NAMALWA (cell line): ENCODE measurements around the gene GSX1.
"Not testable (repeated sequence)": the region's sequence is repeated elsewhere in the genome, so short reads cannot be mapped to it uniquely, and the experiment has no call there.

Experiments
- DNase-seq: peaks from one replicate; pipeline ENCODE4 v3.0.0-alpha.2; 2015; ENCODE audit warnings: low spot score

The GSX1 gene

DNA sequence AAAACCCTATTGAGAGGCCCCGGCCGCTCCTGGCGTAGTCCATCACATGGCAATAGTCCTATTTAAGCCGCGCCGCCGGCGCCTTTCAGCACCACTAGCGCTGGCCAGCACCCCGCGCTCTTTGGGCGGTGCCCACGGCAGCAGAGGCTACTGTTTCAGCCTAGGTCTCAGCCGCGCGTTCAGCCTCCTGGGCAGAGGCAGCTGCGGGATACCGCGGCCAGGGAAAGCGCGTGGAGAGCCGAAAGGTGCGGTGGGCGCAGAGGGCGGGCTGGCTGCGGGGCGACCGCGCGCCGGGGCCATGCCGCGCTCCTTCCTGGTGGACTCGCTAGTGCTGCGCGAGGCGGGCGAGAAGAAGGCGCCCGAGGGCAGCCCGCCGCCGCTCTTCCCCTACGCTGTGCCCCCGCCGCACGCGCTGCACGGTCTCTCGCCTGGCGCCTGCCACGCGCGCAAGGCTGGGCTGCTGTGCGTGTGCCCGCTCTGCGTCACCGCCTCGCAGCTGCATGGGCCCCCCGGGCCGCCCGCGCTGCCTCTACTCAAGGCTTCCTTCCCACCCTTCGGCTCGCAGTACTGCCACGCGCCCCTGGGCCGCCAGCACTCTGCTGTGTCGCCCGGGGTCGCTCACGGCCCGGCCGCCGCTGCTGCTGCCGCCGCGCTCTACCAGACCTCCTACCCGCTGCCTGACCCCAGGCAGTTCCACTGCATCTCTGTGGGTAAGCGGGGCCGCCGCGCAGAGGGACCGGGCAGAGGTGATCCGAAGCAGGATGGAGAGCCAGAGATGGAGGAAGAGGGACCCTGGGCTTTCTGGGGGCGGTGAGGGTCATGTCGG, at the start of gene GSX1:
Gene GSX1 (plus strand): TSS at position 91 of the 826 bp plus-strand sequence. CDS start 208 bp downstream, at position 299.
- DNase-seq, result no peak

DNA sequence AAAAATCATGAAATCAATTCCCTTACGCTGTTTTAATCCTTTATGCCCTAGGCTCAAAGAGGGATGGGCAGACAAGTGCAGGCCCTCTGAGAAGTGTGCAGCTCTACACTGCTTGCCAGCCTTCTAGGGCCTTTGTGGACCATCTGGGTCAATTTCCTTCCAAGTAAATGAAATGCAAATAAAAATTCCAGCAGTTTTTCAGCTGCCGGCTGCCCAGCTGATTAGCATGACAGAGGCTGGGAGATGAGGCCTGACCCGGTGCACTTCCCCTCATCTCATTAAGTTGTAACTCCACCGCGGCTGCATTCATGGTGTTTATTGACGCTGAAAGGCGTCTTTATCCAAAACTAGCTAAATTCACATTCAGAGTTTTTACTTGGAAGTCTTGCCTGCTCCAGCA, 47.5 kb upstream of the GSX1 start:
- DNase-seq, result no peak

DNA sequence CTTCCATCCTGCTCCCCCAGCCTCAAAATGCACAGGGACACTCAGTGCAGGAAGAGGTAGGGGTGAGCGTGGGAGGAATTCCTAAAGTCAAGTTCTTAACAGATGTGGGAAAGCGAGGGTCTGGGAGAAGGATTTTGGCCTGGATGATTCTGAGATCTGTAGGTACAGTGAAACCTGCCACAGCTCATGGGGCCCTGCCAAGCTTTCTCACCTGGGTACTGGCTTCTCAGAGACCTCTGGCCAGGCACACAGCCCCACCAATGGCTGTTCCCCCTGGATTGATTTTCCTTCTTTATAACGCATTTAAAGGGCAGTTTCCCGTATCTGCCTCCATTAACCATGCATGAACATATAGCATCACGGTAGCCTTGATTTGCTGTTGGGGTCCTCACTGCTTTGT, 47.0 kb upstream of the GSX1 start:
- no peak for DNase-seq

DNA sequence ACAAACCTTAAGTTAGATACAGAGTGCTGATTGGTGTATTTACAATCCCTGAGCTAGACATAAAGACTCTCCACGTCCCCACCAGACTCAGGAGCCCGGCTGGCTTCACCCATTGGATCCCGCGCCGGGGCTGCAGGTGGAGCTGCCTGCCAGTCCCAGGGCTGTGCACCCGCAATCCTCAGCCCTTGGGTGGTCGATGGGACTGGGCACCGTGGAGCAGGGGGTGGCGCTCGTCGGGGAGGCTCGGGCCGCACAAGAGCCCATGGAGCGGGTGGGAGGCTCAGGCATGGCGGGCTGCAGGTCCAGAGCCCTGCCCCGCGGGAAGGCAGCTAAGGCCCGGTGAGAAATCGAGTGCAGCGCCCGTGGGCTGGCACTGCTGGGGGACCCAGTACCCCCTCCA, 44.1 kb upstream of the GSX1 start:
- DNase-seq, result not testable (repeated sequence)

DNA sequence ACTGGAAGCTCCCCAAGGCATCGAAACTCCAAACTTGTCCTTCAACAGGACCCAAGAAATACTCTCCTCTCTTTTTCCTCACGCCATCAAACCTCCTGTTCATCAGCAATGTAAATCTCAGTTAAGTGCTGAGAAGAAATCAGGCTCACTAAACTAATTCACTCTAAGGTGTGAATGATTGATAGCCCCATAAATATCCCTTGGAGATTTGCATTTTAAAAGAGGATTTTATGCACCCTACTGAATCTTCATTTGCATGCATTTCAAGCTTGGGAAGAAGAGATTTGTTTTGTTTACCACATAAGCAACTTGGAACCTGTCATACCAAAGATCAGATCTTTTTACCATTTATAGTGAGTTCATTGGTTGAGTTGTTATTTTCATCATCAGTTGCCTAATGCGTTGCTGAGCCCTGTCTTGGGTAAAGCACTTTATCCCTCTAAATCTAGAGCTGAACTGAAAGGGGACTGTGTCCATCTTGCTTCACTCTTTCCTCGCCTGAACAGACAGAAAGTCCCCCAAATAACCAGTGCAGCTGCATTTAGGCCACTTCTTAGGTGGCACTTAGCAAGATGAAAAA, 40.2 kb upstream of the GSX1 start:
- no peak for DNase-seq

DNA sequence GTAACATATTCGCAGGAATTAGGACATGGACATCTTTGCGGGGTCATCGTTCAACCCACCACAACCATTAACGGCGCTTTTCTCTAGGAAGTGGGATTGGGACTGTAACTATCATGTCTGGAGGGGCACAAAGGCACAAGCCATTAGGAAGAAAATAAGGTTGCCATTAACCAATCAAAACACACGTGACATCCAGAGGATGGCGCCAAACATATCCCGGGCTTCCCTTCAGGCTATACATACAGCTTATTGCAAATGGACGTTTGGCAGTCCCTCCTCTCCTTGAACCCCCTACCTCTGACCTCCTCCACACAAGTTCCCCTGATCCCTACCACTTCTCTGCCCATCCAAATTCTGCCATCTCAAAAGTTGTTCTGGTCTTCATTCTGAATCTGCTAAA, 26.6 kb upstream of the GSX1 start:
- DNase-seq, result no peak

DNA sequence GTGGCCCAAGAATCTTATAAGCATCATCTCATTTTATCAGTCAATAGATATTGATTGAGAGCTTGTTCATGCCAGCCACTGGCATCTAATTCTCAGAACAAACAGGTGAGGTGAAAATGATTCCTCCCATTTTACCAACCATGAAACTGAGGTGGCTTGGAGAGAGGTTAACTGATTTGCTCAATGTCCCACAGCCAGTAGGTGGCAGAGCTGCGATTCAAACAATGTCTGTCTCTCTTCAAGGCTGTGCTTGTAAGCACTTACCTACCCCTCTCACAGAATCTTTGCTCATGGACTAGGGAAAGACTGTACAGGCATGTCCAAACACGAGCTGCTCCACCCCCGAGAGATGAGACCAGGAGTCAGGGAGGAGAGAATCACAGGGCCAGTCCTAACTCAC, 21.5 kb upstream of the GSX1 start:
- peak; percentile 61 for DNase-seq

DNA sequence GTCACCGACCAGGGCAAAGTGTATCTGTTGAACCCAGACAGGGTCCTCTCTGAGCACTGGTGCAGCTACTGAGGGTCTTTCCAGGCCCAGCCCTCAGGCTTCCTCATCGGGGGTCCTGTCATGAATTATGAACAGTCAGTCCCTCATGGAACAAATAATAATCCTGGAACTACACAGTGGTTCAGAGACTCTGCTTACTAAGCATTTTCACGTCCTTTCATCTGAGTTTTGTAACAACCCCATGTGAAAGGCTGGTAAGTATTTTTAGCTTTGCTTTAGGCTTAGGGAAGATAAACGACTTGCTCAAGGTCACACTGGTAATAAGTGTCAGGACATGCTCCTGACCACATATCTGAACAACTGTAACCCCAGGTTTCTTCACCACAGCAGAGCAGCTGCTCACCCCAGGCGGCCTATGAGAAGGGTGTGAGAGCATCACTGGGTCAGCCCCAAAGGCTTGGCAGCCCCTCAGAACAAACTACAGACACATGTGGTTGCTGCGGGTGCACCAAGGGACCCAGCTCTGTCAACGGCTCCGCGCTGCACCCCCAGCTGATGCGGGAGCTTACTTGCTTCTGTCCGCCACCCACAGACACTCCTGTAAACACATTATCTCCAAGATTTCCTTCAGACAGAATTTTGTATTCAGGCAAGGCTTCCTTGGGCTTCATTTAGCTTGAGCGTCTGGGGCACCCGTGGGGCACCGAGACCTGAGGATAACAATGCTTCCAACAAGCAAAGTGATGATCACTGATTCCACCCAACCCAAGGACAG, 19.4 kb upstream of the GSX1 start:
- DNase-seq, result no peak

DNA sequence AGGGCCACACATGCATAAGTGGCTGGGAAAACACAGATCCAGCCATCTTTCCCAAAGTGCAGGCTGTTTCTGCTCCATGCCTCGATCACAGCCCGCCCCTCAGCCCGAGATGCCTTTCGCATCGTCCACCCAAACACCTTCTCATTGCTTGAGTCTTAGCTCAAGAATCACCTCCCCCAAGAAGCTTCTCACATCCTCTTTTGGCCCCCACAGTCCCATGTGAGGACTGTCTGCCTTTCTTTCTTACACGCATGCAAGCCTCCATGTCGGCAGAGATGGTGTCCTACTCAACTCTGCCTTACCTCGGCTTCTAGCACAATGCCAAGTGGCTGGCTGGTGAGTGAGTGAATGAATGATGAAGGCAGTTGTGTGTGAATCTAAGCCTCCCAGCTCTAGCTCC, 18.1 kb upstream of the GSX1 start:
- DNase-seq, result no peak

DNA sequence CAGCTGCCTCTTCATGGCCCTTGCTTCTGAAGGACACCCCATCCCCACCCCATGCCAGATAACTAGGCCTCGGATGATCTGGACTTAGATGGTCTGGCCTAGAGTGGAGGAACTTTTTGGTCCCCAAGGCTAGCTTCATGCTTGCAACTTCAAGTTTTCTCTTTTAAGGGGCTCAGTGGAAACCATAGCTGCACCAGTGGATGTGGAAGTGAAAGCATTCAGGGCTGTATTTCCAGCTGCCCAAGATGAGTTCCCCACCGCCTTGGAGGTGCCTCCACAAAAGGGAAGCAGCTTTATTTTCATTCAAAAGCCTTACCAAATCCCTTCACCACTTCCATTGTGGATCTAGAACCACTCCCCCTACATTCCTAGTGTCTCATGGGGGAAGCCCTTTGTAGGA, 17.6 kb upstream of the GSX1 start:
- no peak for DNase-seq

DNA sequence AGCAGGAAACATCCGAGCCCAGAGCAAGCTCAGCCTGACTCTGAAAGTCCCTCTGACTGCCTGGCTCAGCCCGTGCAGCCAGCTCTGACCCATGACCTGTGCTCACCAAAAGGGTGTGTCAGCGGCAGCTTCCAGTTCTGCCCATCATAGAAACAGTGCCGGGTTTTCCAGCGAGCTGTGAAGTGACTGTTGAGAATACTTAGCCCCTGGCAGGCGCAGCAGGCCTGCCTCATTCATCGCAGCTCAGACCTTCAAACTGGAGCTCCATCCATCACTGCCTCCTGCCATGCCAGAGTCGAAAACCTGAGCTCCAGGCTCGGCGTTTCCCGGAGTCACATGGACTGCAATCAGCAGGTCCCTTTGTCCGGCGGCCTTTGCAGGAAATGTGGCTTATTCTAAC, 16.3 kb upstream of the GSX1 start:
- no peak for DNase-seq

DNA sequence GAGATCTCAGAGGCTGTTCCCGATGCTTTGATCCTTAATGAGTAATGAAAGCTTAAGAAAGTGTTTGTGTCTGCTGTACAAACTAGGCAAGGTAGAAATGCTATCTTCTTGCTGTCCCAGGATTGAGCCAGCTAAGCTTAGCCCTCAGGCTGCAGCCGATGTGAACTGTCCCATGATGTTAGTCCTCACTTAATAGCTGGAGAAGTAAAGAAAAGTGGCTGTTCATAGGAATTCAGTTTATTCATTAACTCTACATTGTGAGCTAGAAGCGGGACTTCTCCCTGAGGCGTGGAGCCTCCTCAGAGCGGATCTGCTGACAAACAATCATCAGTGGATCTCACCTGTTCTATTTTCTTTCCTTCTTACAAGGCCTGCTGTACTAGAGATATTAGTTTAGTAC, 10.1 kb upstream of the GSX1 start:
- DNase-seq, result no peak

DNA sequence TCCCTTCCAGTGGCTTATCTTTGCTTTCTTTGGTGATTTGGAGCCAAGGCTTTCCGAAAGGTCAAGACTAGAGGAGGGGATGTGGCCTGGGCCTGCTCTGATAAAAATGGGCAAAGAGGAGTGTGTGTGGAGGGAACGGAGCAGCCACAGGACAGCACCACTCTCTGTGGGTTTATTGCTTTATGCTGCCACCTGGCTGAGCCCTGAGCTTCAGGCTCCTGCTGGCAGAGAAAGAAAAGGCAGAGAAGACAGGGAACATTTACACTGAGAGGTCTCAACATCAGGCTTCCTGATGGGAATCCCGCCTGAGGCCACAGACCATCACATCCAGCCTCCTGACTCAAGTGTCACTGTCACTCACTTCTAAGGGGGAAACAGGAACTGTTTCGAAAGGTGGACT, 9.2 kb upstream of the GSX1 start:
- DNase-seq, result no peak

DNA sequence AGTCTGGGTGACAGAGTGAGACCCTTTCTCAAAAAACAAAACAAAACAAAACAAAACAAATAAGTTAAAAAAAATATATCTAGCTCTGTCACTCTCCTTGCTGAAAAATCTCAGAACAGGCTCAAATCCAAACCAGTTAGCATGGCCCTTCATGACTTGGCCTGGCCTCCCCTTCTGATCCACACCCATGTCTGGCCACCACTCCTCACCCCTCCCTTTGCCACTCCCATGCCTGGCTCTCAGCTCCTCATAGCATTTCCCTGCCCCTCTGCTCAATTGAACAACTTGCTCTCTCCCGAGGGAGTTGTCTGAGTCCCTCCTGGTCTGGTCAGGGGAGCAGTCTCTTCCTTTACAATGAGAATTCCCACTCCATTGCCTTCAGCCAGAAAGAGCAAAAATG, 4.0 kb upstream of the GSX1 start:
- no peak for DNase-seq

DNA sequence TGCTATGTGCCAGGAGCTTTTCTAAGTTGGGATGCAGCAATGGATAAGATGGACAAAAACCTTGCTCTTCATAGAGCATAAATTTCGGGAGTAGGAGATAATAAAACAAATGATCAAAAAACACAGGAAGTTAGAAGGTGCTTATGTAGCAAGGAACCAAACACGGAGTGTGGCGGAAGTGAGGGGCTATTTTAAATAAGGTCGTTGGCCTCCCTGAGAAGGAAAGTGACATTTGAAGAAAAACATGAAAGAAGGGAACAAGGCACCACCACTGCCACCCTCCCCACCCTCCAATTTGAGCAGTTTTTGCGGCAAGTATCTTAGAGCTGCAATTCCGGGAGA, 3.2 kb upstream of the GSX1 start:
- peak; percentile 44 for DNase-seq

DNA sequence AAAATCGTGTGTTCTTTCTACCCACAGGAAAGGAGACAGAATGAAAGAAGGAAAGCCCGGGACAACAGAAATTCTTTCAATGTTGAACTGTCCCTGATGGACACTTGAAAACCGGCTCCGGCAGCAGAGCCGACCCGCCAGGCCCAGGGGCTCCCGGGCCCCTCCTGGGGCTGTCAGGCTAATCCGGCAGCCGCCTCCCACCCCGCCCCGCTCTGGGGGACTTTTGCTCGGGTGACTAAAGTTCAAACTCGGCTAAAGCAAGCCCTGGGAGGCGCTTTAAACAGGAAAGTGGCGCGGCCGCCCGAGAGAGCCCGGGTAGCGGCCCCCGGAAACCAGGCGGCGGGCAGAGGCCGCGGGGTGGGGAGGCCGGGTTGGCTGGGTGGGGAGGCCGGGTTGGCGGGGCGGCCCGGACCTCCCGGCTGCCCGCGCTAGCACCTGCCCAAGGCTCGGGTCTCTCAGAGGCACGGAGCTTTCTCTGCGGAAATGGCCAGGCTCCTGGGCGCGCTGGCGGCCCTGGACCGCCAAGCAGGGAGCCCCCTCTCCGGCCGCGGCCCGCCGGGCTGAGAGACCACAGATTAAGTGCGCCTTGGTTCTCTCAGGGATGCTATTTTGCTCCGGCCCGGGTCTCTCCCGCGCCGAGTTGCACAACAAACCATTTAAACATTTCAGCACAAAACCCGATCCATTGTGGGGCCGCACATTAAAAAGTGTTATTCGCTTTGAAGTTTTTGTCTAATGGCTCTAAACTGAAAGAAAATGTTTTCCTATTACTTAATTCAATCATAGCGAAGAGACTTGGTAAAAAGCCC, 2.6 kb upstream of the GSX1 start:
- peak; percentile 12 for DNase-seq

DNA sequence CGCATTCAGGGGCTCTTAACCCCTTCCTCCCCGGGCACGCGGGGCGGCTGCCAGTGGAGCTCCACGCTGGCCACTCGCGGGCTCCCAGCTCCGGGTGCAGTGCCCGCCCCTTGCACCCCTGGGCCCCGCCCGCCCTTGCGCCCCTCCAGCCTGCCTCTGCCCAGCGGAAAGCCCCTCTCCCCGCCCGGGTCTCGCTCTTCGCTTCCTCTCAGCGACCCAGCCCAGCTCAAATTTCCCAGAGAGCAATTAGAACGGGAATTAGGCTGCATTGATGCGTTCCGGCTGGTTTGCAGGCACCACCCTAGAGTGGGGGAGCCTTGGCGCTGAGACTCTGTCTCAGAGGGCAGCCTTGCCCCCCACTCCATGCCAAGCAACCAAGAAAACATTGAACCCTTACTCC, 1.8 kb upstream of the GSX1 start:
- DNase-seq, result no peak

DNA sequence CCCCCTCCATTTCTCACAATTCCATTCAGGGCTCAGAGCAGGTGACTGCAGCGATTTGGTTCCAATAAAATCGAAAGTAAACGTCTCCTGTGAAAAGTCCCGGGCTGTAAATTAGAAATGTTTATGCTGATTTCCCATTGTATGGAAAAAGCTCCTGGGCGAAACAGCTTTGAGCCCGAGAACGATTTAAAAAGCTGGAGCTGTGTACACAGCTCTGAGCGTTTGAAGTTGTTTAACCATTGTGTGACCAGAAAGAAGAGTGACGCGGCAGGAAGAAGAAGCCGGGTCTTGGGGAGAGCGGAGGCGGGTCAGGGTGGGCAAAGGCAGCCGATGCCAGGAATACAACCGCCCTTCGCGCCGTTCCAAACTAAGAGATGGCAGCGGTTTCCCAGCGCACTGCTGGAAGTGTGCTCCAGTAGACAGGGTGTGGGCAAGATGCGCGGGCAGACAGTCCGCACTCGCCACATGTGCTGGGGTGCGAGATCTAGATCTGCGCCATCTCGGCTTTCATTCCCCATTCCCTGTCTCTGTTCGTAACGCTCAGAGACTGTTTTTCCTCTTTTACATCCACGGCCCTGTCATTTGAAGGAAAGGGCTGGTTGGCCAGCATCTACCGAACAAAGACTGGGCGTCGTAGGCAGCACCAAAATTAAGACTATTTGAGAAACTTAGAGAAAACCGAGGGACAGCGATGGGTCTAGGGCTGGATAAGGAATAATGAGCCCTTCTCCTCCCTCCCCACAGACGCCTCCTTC, 960 bp upstream of the GSX1 start:
- DNase-seq, result no peak

DNA sequence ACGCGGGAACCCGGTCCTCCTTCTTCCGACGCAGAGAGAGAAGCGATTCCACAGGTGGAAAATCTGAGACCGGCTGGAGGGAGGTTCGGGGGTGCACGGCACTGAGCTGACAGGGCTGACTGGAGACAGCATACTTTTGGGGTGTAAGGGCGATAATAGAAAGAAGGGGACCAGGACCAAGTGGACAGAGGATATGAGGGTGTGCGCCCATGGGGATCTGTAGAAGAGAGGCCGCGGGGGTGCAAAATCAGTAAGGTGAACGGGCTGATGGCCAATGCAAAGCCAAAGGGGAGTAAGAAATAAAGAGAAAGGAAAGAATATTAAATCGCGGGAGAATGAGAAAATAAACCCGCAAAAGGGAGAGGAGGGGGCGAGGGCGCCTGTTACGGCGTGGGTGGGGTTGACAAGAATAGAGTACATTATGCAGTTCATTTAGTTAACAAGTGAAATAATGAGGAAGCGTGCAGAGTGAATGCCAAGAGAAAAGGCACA, 336 bp upstream of the GSX1 start:
- no peak for DNase-seq

DNA sequence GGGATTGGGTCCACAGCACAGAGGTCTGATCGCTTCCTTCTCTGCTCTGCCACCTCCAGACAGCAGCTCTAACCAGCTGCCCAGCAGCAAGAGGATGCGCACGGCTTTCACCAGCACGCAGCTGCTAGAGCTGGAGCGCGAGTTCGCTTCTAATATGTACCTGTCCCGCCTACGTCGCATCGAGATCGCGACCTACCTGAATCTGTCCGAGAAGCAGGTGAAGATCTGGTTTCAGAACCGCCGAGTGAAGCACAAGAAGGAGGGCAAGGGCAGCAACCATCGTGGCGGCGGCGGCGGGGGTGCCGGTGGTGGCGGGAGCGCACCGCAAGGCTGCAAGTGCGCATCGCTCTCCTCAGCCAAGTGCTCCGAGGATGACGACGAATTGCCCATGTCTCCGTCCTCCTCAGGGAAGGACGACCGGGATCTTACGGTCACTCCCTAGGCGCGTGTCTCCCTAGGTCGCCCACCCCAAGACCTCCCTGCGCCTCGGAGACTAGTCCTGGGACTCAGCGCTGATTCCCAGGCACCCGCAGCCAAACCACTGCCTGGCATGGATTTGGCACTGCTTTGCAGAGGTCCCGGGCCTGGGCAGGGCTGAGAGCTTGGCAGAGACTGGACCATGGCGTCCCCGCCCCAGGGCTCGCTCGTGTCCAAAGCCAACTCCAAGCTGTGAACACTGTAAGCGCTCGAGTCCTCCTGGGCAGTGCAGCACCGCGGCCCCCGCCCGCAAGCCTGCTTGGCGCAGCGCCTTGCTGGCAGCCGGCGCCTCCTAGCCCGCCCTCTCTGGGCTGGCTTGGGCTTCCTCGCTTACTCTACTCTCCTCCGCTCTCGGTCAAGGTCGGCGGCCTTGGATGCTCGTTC, 1.5 kb downstream of the GSX1 start:
- DNase-seq, result no peak

DNA sequence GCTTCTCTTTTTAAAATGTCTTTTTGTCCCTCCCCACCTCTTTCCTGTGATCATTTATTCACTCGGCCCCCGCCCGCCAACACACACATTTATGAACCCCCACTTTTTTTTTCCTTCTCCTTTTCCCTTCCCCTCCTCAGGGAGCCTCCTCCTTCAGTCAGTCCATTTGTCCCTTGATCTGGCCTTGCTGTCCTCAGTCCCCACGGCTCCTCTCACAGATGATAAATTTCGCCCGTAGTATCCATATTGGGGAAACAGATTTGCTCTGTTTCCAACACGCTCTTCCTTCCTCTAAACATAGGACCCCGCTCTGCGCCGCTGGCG, 2.0 kb downstream of the GSX1 start:
- DNase-seq, result no peak
